AML-193 (cell line): ENCODE data around the gene IL1RAPL1.

Experiments
- DNase-seq, 2 experiments: peaks; one replicate each; lab custom pipeline; 2025; lab: John Stamatoyannopoulos, UW

Gene IL1RAPL1

GRCh38 chrX:29792335-29792734 lies 1205.1 kb downstream of the IL1RAPL1 start:
- DNase-seq: no peak

- no peak for DNase-seq
These were observed 1209.9 kb downstream of the IL1RAPL1 start for GRCh38 chrX:29797156-29797555.

GRCh38 chrX:29798469-29798868 lies 1211.2 kb downstream of the IL1RAPL1 start:
- no peak for DNase-seq

GRCh38 chrX:29813174-29813573 lies 1225.9 kb downstream of the IL1RAPL1 start:
- DNase-seq: no peak

GRCh38 chrX:29824176-29824906 lies 1237.1 kb downstream of the IL1RAPL1 start:
- no peak for DNase-seq

- DNase-seq: no peak
These were observed 1239.5 kb downstream of the IL1RAPL1 start for GRCh38 chrX:29826742-29827141.

GRCh38 chrX:29834311-29834710 lies 1247.1 kb downstream of the IL1RAPL1 start:
- no peak for DNase-seq

- DNase-seq: no peak
These were observed 1247.5 kb downstream of the IL1RAPL1 start for GRCh38 chrX:29834764-29835163.

GRCh38 chrX:29841750-29842149 lies 1254.5 kb downstream of the IL1RAPL1 start:
- no peak for DNase-seq

- DNase-seq: no peak
These were observed 1255.3 kb downstream of the IL1RAPL1 start for GRCh38 chrX:29842552-29842951.

GRCh38 chrX:29851857-29852605 lies 1264.8 kb downstream of the IL1RAPL1 start:
- no peak for DNase-seq

- DNase-seq: no peak
These were observed 1265.5 kb downstream of the IL1RAPL1 start for GRCh38 chrX:29852767-29853166.

- no peak for DNase-seq
These were observed 1271.5 kb downstream of the IL1RAPL1 start for GRCh38 chrX:29858714-29859113.

GRCh38 chrX:29862126-29862677 lies 1275.0 kb downstream of the IL1RAPL1 start:
- DNase-seq: no peak

GRCh38 chrX:29867971-29868370 lies 1280.7 kb downstream of the IL1RAPL1 start:
- no peak for DNase-seq

GRCh38 chrX:29869837-29870236 lies 1282.6 kb downstream of the IL1RAPL1 start:
- no peak for DNase-seq

- no peak for DNase-seq
These were observed 1283.4 kb downstream of the IL1RAPL1 start for GRCh38 chrX:29870608-29871007.

- no peak for DNase-seq
These were observed 1285.6 kb downstream of the IL1RAPL1 start for GRCh38 chrX:29872831-29873230.

- DNase-seq: no peak
These were observed 1289.5 kb downstream of the IL1RAPL1 start for GRCh38 chrX:29876733-29877132.

- DNase-seq: no peak
These were observed 1293.7 kb downstream of the IL1RAPL1 start for GRCh38 chrX:29880977-29881376.

GRCh38 chrX:29890004-29890403 lies 1302.8 kb downstream of the IL1RAPL1 start:
- no peak for DNase-seq

GRCh38 chrX:29890646-29891200 lies 1303.5 kb downstream of the IL1RAPL1 start:
- no peak for DNase-seq

- DNase-seq: no peak
These were observed 1314.8 kb downstream of the IL1RAPL1 start for GRCh38 chrX:29902004-29902403.
